HEK293 (cell line): Measurements from ENCODE around the gene NFATC1.

ENCODE experiments used
- GLI2 ChIP-seq: fragments of 450-650 bp; formaldehyde crosslinking; IDR thresholded peaks from 2 replicates; pipeline ENCODE4; 2017; ENCODE audit warnings: missing biosample characterization, missing genetic modification characterization, low read depth, borderline replicate concordance
- GLIS1 ChIP-seq: fragments of 450-650 bp; formaldehyde crosslinking; IDR thresholded peaks from 2 replicates; pipeline ENCODE4 v1.5.1; 2016; ENCODE audit warnings: missing biosample characterization, missing genetic modification characterization
- OVOL3 ChIP-seq: fragments of 450-650 bp; formaldehyde crosslinking; IDR thresholded peaks from 2 replicates; pipeline ENCODE4 v1.5.1; 2016; ENCODE audit warnings: missing biosample characterization, missing genetic modification characterization
- PRDM4 ChIP-seq: fragments of 450-650 bp; formaldehyde crosslinking; IDR thresholded peaks from 2 replicates; pipeline ENCODE4 v1.5.1; 2017; ENCODE audit warnings: missing biosample characterization, missing genetic modification characterization
- ZFP37 ChIP-seq: fragments of 450-650 bp; formaldehyde crosslinking; IDR thresholded peaks from 2 replicates; pipeline ENCODE4 v1.5.1; 2016; ENCODE audit warnings: missing biosample characterization, missing genetic modification characterization
- ZNF133 ChIP-seq: fragments of 450-650 bp; formaldehyde crosslinking; IDR thresholded peaks from 2 replicates; pipeline ENCODE4 v1.5.1; 2016; ENCODE audit warnings: missing biosample characterization, missing genetic modification characterization
- ZNF202 ChIP-seq: fragments of 450-650 bp; formaldehyde crosslinking; IDR thresholded peaks from 2 replicates; pipeline ENCODE4 v1.5.1; 2016; ENCODE audit warnings: missing biosample characterization, missing genetic modification characterization, borderline replicate concordance
- ZNF214 ChIP-seq: fragments of 450-650 bp; formaldehyde crosslinking; IDR thresholded peaks from 2 replicates; pipeline ENCODE4 v1.5.1; 2017; ENCODE audit warnings: missing biosample characterization, mild to moderate bottlenecking, missing genetic modification characterization, borderline replicate concordance
- ZNF280D ChIP-seq: fragments of 450-650 bp; formaldehyde crosslinking; IDR thresholded peaks from 2 replicates; pipeline ENCODE4 v1.5.1; 2016; ENCODE audit warnings: missing biosample characterization, missing genetic modification characterization
- ZNF670 ChIP-seq: fragments of 450-650 bp; formaldehyde crosslinking; IDR thresholded peaks from 2 replicates; pipeline ENCODE4 v1.5.1; 2016; ENCODE audit warnings: missing biosample characterization, missing genetic modification characterization, low read depth
- TF ChIP-seq, protein P1 (sequence below): fragments of 450-650 bp; formaldehyde crosslinking; IDR thresholded peaks from 2 replicates; pipeline ENCODE4 v1.5.1; 2016; ENCODE audit warnings: missing biosample characterization, missing genetic modification characterization
- TF ChIP-seq, protein P2 (sequence below): fragments of 450-650 bp; formaldehyde crosslinking; IDR thresholded peaks from 2 replicates; pipeline ENCODE4 v1.5.1; 2016; ENCODE audit warnings: missing biosample characterization, missing genetic modification characterization
- TF ChIP-seq, protein P3 (sequence below): fragments of 450-650 bp; IDR thresholded peaks from 2 replicates; pipeline ENCODE4 v1.5.1; 2018; ENCODE audit warnings: missing biosample characterization, mild to moderate bottlenecking, missing genetic modification characterization

- TF ChIP-seq ZNF202 (no peak), ZNF280D (tag by site-specific recombination) (no peak), ZNF670 (tag by site-specific recombination) (no peak), ZNF214 (tag by site-specific recombination) (no peak), ZNF133 (tag by site-specific recombination) (no peak), GLIS1 (tag by site-specific recombination) (no peak), PRDM4 (no peak), GLI2 (tag by site-specific recombination) (no peak), ZFP37 (tag by site-specific recombination) (no peak), OVOL3 (tag by site-specific recombination) (no peak)
- TF ChIP-seq, protein P1, sequence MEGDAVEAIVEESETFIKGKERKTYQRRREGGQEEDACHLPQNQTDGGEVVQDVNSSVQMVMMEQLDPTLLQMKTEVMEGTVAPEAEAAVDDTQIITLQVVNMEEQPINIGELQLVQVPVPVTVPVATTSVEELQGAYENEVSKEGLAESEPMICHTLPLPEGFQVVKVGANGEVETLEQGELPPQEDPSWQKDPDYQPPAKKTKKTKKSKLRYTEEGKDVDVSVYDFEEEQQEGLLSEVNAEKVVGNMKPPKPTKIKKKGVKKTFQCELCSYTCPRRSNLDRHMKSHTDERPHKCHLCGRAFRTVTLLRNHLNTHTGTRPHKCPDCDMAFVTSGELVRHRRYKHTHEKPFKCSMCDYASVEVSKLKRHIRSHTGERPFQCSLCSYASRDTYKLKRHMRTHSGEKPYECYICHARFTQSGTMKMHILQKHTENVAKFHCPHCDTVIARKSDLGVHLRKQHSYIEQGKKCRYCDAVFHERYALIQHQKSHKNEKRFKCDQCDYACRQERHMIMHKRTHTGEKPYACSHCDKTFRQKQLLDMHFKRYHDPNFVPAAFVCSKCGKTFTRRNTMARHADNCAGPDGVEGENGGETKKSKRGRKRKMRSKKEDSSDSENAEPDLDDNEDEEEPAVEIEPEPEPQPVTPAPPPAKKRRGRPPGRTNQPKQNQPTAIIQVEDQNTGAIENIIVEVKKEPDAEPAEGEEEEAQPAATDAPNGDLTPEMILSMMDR (tag by site-specific recombination) = no peak
- TF ChIP-seq, protein P2, sequence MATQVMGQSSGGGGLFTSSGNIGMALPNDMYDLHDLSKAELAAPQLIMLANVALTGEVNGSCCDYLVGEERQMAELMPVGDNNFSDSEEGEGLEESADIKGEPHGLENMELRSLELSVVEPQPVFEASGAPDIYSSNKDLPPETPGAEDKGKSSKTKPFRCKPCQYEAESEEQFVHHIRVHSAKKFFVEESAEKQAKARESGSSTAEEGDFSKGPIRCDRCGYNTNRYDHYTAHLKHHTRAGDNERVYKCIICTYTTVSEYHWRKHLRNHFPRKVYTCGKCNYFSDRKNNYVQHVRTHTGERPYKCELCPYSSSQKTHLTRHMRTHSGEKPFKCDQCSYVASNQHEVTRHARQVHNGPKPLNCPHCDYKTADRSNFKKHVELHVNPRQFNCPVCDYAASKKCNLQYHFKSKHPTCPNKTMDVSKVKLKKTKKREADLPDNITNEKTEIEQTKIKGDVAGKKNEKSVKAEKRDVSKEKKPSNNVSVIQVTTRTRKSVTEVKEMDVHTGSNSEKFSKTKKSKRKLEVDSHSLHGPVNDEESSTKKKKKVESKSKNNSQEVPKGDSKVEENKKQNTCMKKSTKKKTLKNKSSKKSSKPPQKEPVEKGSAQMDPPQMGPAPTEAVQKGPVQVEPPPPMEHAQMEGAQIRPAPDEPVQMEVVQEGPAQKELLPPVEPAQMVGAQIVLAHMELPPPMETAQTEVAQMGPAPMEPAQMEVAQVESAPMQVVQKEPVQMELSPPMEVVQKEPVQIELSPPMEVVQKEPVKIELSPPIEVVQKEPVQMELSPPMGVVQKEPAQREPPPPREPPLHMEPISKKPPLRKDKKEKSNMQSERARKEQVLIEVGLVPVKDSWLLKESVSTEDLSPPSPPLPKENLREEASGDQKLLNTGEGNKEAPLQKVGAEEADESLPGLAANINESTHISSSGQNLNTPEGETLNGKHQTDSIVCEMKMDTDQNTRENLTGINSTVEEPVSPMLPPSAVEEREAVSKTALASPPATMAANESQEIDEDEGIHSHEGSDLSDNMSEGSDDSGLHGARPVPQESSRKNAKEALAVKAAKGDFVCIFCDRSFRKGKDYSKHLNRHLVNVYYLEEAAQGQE (tag by site-specific recombination) = no peak
- TF ChIP-seq, protein P3, sequence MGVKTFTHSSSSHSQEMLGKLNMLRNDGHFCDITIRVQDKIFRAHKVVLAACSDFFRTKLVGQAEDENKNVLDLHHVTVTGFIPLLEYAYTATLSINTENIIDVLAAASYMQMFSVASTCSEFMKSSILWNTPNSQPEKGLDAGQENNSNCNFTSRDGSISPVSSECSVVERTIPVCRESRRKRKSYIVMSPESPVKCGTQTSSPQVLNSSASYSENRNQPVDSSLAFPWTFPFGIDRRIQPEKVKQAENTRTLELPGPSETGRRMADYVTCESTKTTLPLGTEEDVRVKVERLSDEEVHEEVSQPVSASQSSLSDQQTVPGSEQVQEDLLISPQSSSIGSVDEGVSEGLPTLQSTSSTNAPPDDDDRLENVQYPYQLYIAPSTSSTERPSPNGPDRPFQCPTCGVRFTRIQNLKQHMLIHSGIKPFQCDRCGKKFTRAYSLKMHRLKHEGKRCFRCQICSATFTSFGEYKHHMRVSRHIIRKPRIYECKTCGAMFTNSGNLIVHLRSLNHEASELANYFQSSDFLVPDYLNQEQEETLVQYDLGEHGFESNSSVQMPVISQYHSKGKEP = no peak
These were observed 126.9 kb downstream of the NFATC1 start for GRCh38 chr18:79522451-79523205.
